HepG2 (cell line): ENCODE data around the gene CEP68. TPM values are rescaled to one million over a fixed set of nuclear protein-coding genes. Genes with fewer than 3 reads are reported as not detected.

Source experiments
- HIVEP1 ChIP-seq: sonication (generic); formaldehyde crosslinking; IDR thresholded peaks from 2 replicates; pipeline ENCODE4 v1.4.0; 2020; ENCODE audit warnings: mild to moderate bottlenecking, missing genetic modification reagents
- PAXIP1 ChIP-seq: sonication (generic); formaldehyde crosslinking; conservative IDR thresholded peaks from 2 replicates; pipeline ENCODE4 v1.4.0; 2020; ENCODE audit warnings: mild to moderate bottlenecking, missing genetic modification reagents, moderate library complexity
- PREB ChIP-seq: sonication (generic); formaldehyde crosslinking; IDR thresholded peaks from 2 replicates; pipeline ENCODE4 v1.4.0; 2020; ENCODE audit warnings: missing genetic modification reagents
- RBFOX2 ChIP-seq: fragments of 200-400 bp; formaldehyde crosslinking; IDR thresholded peaks from 2 replicates; pipeline ENCODE4 v1.6.1; 2017; ENCODE audit warnings: low read depth, mild to moderate bottlenecking, low read length
- TBX2 ChIP-seq: sonication (generic); formaldehyde crosslinking; IDR thresholded peaks from 2 replicates; pipeline ENCODE4 v1.5.0; 2020; ENCODE audit warnings: missing genetic modification reagents, mild to moderate bottlenecking, borderline replicate concordance
- THAP7 ChIP-seq: sonication (generic); formaldehyde crosslinking; IDR thresholded peaks from 2 replicates; pipeline ENCODE4 v1.8.1; 2023; ENCODE audit warnings: mild to moderate bottlenecking, missing genetic modification reagents
- ZNF318 ChIP-seq: sonication (generic); formaldehyde crosslinking; IDR thresholded peaks from 2 replicates; pipeline ENCODE4 v1.4.0; 2020; ENCODE audit warnings: mild to moderate bottlenecking, missing genetic modification reagents
- ZNF530 ChIP-seq: sonication (generic); formaldehyde crosslinking; IDR thresholded peaks from 2 replicates; pipeline ENCODE4 v1.5.0; 2020; ENCODE audit warnings: low read depth, mild to moderate bottlenecking, missing genetic modification reagents
- ZNF713 ChIP-seq: sonication (generic); formaldehyde crosslinking; IDR thresholded peaks from 2 replicates; pipeline ENCODE4 v1.4.0; 2020; ENCODE audit warnings: mild to moderate bottlenecking, missing genetic modification reagents
- ZNF737 ChIP-seq: sonication (generic); formaldehyde crosslinking; IDR thresholded peaks from 2 replicates; pipeline ENCODE4 v1.5.0; 2020; ENCODE audit warnings: missing genetic modification reagents, mild to moderate bottlenecking, borderline replicate concordance
- ZNF773 ChIP-seq: sonication (generic); formaldehyde crosslinking; IDR thresholded peaks from 2 replicates; pipeline ENCODE4 v1.4.0; 2020; ENCODE audit warnings: missing genetic modification reagents, borderline replicate concordance
- ZNF782 ChIP-seq: sonication (generic); formaldehyde crosslinking; IDR thresholded peaks from 2 replicates; pipeline ENCODE4 v1.4.0; 2020; ENCODE audit warnings: missing genetic modification reagents, mild to moderate bottlenecking, borderline replicate concordance
- ZUFSP ChIP-seq: sonication (generic); formaldehyde crosslinking; IDR thresholded peaks from 2 replicates; pipeline ENCODE4 v1.9.0; 2021; ENCODE audit warnings: missing genetic modification reagents, mild to moderate bottlenecking, borderline replicate concordance
- polyA plus RNA-seq, 8 experiments: library from polyadenylated mRNA; depleted of rRNA in 3 of 8; stranded (reverse) in 7 of 8; unstranded in 1 of 8; fragments of >200 nt; fragmentation: Illumina TruSeq in 4 of 8; extraction: Trizol in 4 of 8; gene quantifications; 2 replicates each; pipeline versions ENCODE4 v1.2.1 to v1.2.3, GENCODE V29; 2011 to 2016; ENCODE audit warnings: low read depth in 4 of 8, missing spikeins in 1 of 8, mixed read lengths in 1 of 8; ENCODE audit not compliant: insufficient read depth in 1 of 8
- total RNA-seq, 5 experiments: library from RNA; depleted of rRNA; stranded (reverse); fragments of >200 nt; fragmentation: Illumina TruSeq; extraction: Trizol; gene quantifications; 2 replicates each; pipeline ENCODE4 v1.2.3, GENCODE V29; 2016; ENCODE audit warnings: low read depth in 1 of 5

Gene CEP68
- total and polyA plus RNA-seq, 2 of the 13 experiments (the other 11 are each of a cell fraction or from before 2014, with no cell fraction given), result 5.7 to 9.3 TPM

GRCh38 chr2:65054749-65055421 lies 1.3 kb upstream of the CEP68 start (continued):
- no peak for TF ChIP-seq ZNF713 (CRISPR knock-in tag)
- no peak for TF ChIP-seq TBX2 (CRISPR knock-in tag)
- TF ChIP-seq ZUFSP (CRISPR knock-in tag), result no peak
- no peak for TF ChIP-seq ZNF782 (CRISPR knock-in tag)
- no peak for TF ChIP-seq ZNF773
- no peak for TF ChIP-seq HIVEP1 (CRISPR knock-in tag)
- no peak for TF ChIP-seq ZNF530
- no peak for TF ChIP-seq THAP7
- peak; percentile 67 for TF ChIP-seq PAXIP1 (CRISPR knock-in tag)
- TF ChIP-seq ZNF737 (CRISPR knock-in tag), result no peak
- no peak for TF ChIP-seq RBFOX2
- no peak for TF ChIP-seq ZNF318 (CRISPR knock-in tag)
- no peak for TF ChIP-seq PREB (CRISPR knock-in tag)
